HepG2 (cell line): ENCODE measurements around the gene C6orf62. TPM values are rescaled to one million over a fixed set of nuclear protein-coding genes. Genes with fewer than 3 reads are reported as not detected.

Experiments used
- MYNN ChIP-seq: sonication (generic); formaldehyde crosslinking; IDR thresholded peaks from 2 replicates; pipeline ENCODE4 v1.4.0; 2020; ENCODE audit warnings: mild to moderate bottlenecking, low read depth, missing genetic modification reagents
- NCOA1 ChIP-seq: sonication (generic); formaldehyde crosslinking; IDR thresholded peaks from 2 replicates; pipeline ENCODE4 v1.9.0; 2021; ENCODE audit warnings: missing genetic modification reagents
- NR2F1 ChIP-seq, 2 experiments: fragments of 450-650 bp in 1 of 2; formaldehyde crosslinking in 1 of 2; IDR thresholded peaks; 2 replicates each; pipeline versions ENCODE4 v1.5.0 to v1.6.1; 2016 to 2020; ENCODE audit warnings: mild to moderate bottlenecking in 1 of 2, missing compliant biosample characterization in 1 of 2, missing genetic modification reagents in 1 of 2, moderate library complexity in 1 of 2
- PCBP1 ChIP-seq: fragments of 200-400 bp; formaldehyde crosslinking; IDR thresholded peaks from 2 replicates; pipeline ENCODE4 v1.6.1; 2017; ENCODE audit warnings: mild to moderate bottlenecking, low read depth, low read length, borderline replicate concordance
- REL ChIP-seq: sonication (generic); formaldehyde crosslinking; conservative IDR thresholded peaks from 2 replicates; pipeline ENCODE4 v1.8.0; 2022; ENCODE audit warnings: mild to moderate bottlenecking, missing genetic modification reagents, moderate library complexity
- TSC22D2 ChIP-seq: sonication (generic); formaldehyde crosslinking; IDR thresholded peaks from 2 replicates; pipeline ENCODE4 v1.5.1; 2020; ENCODE audit warnings: missing genetic modification reagents, mild to moderate bottlenecking, borderline replicate concordance
- XRCC5 ChIP-seq: fragments of 200-400 bp; formaldehyde crosslinking; optimal IDR thresholded peaks from 2 replicates; pipeline ENCODE3; 2017; ENCODE audit warnings: mild to moderate bottlenecking, low read length
- ZBTB1 ChIP-seq: sonication (generic); formaldehyde crosslinking; IDR thresholded peaks from 2 replicates; pipeline ENCODE4 v1.4.0; 2020; ENCODE audit warnings: missing genetic modification reagents, borderline replicate concordance
- ZNF367 ChIP-seq: sonication (generic); formaldehyde crosslinking; IDR thresholded peaks from 2 replicates; pipeline ENCODE4 v1.4.0; 2020; ENCODE audit warnings: missing genetic modification reagents, borderline replicate concordance
- ZNF552 ChIP-seq: sonication (generic); formaldehyde crosslinking; IDR thresholded peaks from 2 replicates; pipeline ENCODE4 v1.9.0; 2022; ENCODE audit warnings: missing genetic modification reagents, mild to moderate bottlenecking, borderline replicate concordance
- ZNF567 ChIP-seq: sonication (generic); formaldehyde crosslinking; IDR thresholded peaks from 2 replicates; pipeline ENCODE4 v1.8.1; 2023; ENCODE audit warnings: mild to moderate bottlenecking, missing genetic modification reagents, borderline replicate concordance
- ZNF589 ChIP-seq: sonication (generic); formaldehyde crosslinking; conservative IDR thresholded peaks from 2 replicates; pipeline ENCODE4 v1.8.0; 2022; ENCODE audit warnings: mild to moderate bottlenecking, moderate library complexity, missing genetic modification reagents
- ZNF766 ChIP-seq: sonication (generic); formaldehyde crosslinking; IDR thresholded peaks from 2 replicates; pipeline ENCODE4 v1.5.0; 2020; ENCODE audit warnings: missing genetic modification reagents, borderline replicate concordance
- ZNF879 ChIP-seq: sonication (generic); formaldehyde crosslinking; IDR thresholded peaks from 2 replicates; pipeline ENCODE4 v1.8.1; 2023; ENCODE audit warnings: missing genetic modification reagents
- polyA plus RNA-seq, 8 experiments: library from polyadenylated mRNA; depleted of rRNA in 3 of 8; stranded (reverse) in 7 of 8; unstranded in 1 of 8; fragments of >200 nt; fragmentation: Illumina TruSeq in 4 of 8; extraction: Trizol in 4 of 8; gene quantifications; 2 replicates each; pipeline versions ENCODE4 v1.2.1 to v1.2.3, GENCODE V29; 2011 to 2016; ENCODE audit warnings: low read depth in 4 of 8, missing spikeins in 1 of 8, mixed read lengths in 1 of 8; ENCODE audit not compliant: insufficient read depth in 1 of 8
- total RNA-seq, 5 experiments: library from RNA; depleted of rRNA; stranded (reverse); fragments of >200 nt; fragmentation: Illumina TruSeq; extraction: Trizol; gene quantifications; 2 replicates each; pipeline ENCODE4 v1.2.3, GENCODE V29; 2016; ENCODE audit warnings: low read depth in 1 of 5
- TF ChIP-seq, protein P1 (sequence below): sonication (generic); formaldehyde crosslinking; IDR thresholded peaks from 2 replicates; pipeline ENCODE4 v1.4.0; 2020; ENCODE audit warnings: mild to moderate bottlenecking, missing genetic modification reagents, borderline replicate concordance
- TF ChIP-seq, protein P2 (sequence below): sonication (generic); formaldehyde crosslinking; IDR thresholded peaks from 2 replicates; pipeline ENCODE4 v1.4.0; 2020; ENCODE audit warnings: mild to moderate bottlenecking, missing genetic modification reagents
- TF ChIP-seq, protein P3 (sequence below): sonication (generic); formaldehyde crosslinking; IDR thresholded peaks from 2 replicates; pipeline ENCODE4 v1.4.0; 2020; ENCODE audit warnings: missing genetic modification reagents, mild to moderate bottlenecking, borderline replicate concordance
- TF ChIP-seq, protein P4 (sequence below): sonication (generic); formaldehyde crosslinking; IDR thresholded peaks from 2 replicates; pipeline ENCODE4 v1.8.1; 2023; ENCODE audit warnings: mild to moderate bottlenecking, moderate library complexity, missing genetic modification reagents
- TF ChIP-seq, protein P5 (sequence below): sonication (generic); formaldehyde crosslinking; IDR thresholded peaks from 2 replicates; pipeline ENCODE4 v1.4.0; 2020; ENCODE audit warnings: mild to moderate bottlenecking, missing genetic modification reagents

The C6orf62 gene
- total and polyA plus RNA-seq, 2 of the 13 experiments (the other 11 are each of a cell fraction or from before 2014, with no cell fraction given): 54.8 to 90.4 TPM

DNA sequence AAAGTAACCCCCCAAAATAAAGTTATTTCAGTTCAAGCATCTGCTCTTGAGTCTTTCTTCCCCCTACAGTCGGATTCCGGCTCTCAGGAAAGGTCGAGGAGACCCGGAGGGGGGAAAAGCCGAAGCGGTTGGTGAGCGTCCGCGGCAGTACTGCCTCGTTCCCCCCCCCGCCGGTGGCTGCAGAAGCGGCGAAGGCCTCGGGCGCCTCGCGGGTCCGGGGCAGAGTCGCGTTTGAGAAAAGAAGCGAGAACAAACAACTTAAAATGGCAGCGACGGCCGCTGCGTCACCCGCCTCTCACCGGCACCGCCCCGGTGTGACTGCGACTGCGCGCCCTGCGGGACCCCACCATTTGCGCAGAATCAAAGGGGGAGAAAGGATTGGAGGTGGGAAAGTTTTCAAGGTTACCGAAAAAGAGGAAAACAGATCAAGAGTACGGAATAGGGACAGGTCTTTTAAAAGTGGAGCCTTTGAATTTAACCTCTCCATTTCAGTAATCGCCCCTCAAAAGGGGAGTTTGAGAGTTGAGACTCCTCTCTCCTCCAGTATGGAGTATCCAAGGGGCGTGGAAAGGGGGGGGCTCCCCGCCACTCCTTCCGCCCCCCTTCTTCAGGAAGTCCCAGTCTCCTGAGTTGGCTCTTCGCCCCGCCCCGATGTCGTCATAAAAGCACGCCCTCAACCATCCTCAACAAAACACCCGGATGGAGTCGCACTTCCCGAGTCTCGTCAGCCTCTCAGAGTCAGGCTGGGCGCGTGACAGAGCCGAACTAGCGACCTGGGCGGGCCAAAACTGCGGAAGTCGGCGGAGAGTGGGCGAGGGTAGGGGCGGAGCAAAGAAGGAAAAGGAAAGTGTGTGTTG, 1.9 kb upstream of the C6orf62 start (continued):
- TF ChIP-seq, protein P1, sequence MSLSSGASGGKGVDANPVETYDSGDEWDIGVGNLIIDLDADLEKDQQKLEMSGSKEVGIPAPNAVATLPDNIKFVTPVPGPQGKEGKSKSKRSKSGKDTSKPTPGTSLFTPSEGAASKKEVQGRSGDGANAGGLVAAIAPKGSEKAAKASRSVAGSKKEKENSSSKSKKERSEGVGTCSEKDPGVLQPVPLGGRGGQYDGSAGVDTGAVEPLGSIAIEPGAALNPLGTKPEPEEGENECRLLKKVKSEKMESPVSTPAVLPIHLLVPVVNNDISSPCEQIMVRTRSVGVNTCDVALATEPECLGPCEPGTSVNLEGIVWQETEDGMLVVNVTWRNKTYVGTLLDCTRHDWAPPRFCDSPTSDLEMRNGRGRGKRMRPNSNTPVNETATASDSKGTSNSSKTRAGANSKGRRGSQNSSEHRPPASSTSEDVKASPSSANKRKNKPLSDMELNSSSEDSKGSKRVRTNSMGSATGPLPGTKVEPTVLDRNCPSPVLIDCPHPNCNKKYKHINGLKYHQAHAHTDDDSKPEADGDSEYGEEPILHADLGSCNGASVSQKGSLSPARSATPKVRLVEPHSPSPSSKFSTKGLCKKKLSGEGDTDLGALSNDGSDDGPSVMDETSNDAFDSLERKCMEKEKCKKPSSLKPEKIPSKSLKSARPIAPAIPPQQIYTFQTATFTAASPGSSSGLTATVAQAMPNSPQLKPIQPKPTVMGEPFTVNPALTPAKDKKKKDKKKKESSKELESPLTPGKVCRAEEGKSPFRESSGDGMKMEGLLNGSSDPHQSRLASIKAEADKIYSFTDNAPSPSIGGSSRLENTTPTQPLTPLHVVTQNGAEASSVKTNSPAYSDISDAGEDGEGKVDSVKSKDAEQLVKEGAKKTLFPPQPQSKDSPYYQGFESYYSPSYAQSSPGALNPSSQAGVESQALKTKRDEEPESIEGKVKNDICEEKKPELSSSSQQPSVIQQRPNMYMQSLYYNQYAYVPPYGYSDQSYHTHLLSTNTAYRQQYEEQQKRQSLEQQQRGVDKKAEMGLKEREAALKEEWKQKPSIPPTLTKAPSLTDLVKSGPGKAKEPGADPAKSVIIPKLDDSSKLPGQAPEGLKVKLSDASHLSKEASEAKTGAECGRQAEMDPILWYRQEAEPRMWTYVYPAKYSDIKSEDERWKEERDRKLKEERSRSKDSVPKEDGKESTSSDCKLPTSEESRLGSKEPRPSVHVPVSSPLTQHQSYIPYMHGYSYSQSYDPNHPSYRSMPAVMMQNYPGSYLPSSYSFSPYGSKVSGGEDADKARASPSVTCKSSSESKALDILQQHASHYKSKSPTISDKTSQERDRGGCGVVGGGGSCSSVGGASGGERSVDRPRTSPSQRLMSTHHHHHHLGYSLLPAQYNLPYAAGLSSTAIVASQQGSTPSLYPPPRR (CRISPR knock-in tag): peak; percentile 39; the same call in 1 of the 2 replicates
- TF ChIP-seq, protein P2, sequence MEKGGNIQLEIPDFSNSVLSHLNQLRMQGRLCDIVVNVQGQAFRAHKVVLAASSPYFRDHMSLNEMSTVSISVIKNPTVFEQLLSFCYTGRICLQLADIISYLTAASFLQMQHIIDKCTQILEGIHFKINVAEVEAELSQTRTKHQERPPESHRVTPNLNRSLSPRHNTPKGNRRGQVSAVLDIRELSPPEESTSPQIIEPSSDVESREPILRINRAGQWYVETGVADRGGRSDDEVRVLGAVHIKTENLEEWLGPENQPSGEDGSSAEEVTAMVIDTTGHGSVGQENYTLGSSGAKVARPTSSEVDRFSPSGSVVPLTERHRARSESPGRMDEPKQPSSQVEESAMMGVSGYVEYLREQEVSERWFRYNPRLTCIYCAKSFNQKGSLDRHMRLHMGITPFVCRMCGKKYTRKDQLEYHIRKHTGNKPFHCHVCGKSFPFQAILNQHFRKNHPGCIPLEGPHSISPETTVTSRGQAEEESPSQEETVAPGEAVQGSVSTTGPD (CRISPR knock-in tag): peak; percentile 47; the same call in 1 of the 2 replicates
- no peak for TF ChIP-seq ZNF589 (CRISPR knock-in tag)
- no peak for TF ChIP-seq REL (CRISPR knock-in tag)
- TF ChIP-seq XRCC5: peak; percentile 67
- TF ChIP-seq ZNF766 (CRISPR knock-in tag): peak; percentile 89; the same call in 1 of the 2 replicates
- peak; percentile 92; the same call in 1 of the 2 replicates for TF ChIP-seq MYNN (CRISPR knock-in tag)
- TF ChIP-seq, protein P3, sequence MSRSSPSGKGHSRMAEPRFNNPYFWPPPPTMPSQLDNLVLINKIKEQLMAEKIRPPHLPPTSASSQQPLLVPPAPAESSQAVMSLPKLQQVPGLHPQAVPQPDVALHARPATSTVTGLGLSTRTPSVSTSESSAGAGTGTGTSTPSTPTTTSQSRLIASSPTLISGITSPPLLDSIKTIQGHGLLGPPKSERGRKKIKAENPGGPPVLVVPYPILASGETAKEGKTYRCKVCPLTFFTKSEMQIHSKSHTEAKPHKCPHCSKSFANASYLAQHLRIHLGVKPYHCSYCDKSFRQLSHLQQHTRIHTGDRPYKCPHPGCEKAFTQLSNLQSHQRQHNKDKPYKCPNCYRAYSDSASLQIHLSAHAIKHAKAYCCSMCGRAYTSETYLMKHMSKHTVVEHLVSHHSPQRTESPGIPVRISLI (CRISPR knock-in tag): no peak
- peak; percentile 84 for TF ChIP-seq PCBP1
- TF ChIP-seq, protein P4, sequence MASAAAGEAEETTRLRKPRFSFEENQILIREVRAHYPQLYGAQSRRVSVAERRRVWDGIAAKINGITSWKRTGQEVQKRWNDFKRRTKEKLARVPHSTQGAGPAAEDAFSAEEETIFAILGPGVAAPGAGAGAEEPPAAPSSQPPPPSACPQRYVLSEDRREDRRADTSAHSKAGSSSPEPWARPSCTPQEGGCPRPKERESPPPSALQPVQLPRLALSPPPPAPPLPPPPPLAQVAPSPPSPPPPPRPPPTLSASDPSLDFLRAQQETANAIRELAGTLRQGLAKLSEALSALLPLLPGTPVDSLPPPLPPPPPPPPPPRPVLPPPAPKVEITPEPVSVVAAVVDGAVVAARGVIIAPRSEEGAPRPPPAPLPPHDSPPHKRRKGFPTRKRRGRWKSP (CRISPR knock-in tag): no peak
- TF ChIP-seq TSC22D2 (CRISPR knock-in tag): peak; percentile 93; the same call in 1 of the 2 replicates
- TF ChIP-seq ZNF552: no peak; the same call in 1 of the 2 replicates
- no peak for TF ChIP-seq ZNF567 (CRISPR knock-in tag)
- TF ChIP-seq NCOA1: no peak
- no peak for TF ChIP-seq ZBTB1
- no peak for TF ChIP-seq ZNF367 (CRISPR knock-in tag)
- TF ChIP-seq, protein P5, sequence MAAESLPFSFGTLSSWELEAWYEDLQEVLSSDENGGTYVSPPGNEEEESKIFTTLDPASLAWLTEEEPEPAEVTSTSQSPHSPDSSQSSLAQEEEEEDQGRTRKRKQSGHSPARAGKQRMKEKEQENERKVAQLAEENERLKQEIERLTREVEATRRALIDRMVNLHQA: no peak
- TF ChIP-seq NR2F1 (CRISPR knock-in tag; IDR thresholded peaks at IDR 0.05): no peak; a peak in 1 of 4 replicates
- 0 out of 2 replicates have a peak, but pooled peaks have one; percentile 22 for TF ChIP-seq ZNF879 (CRISPR knock-in tag)
